Measurements from ENCODE around the gene DGKI. TPM values are rescaled to one million over a fixed set of nuclear protein-coding genes. Genes with fewer than 3 reads are reported as not detected.

Gene DGKI
- total and polyA plus RNA-seq, 2 of the 13 experiments (the other 11 are each of a cell fraction or from before 2014, with no cell fraction given) = 0.09 to 0.17 TPM

- TF ChIP-seq ZNF407 (CRISPR knock-in tag; IDR thresholded peaks at IDR 0.05; ENCODE audit: not compliant biosample characterization) (no peak), HNF4A (CRISPR knock-in tag; IDR thresholded peaks at IDR 0.05) (no peak), KDM1A (CRISPR knock-in tag; IDR thresholded peaks at IDR 0.05) (no peak)
These were observed 164.2 kb downstream of the DGKI start (continued) for GRCh38 chr7:137682596-137682995.
